CD14-positive monocyte (primary cell): Measurements from ENCODE around the gene CCS. TPM values are rescaled to one million over a fixed set of nuclear protein-coding genes. Genes with fewer than 3 reads are reported as not detected.
A peak's percentile ranks its signal among the peaks of the same experiment; 100 is the strongest.

Experiments
- DNase-seq, 3 donors: peaks; one replicate each; pipeline ENCODE4 v3.0.0-alpha.2; 2011 to 2022
- H2AFZ ChIP-seq: 2 replicates; pipeline ENCODE4 v1.6.0; 2012; ENCODE audit warnings: mild to moderate bottlenecking, low read depth, low read length, inconsistent platforms; ENCODE audit not compliant: insufficient read depth, poor library complexity, severe bottlenecking
- H3K27ac ChIP-seq, 2 donors: 1 replicate in 1 of 2; 2 replicates in 1 of 2; pipeline ENCODE4 v1.5.1; 2012 to 2013; ENCODE audit warnings: low read length in 2 of 2, control low read depth in 1 of 2, inconsistent platforms in 1 of 2, low read depth in 1 of 2, mild to moderate bottlenecking in 1 of 2
- H3K27me3 ChIP-seq, 2 donors: one replicate each; pipeline versions ENCODE4 v1.6.0 to v1.6.1; 2011 to 2013; ENCODE audit warnings: low read length in 2 of 2; ENCODE audit not compliant: control insufficient read depth in 2 of 2, insufficient read depth in 2 of 2
- H3K36me3 ChIP-seq, 2 donors: replicated peaks in 1 of 2; 1 replicate in 1 of 2; 2 replicates in 1 of 2; pipeline versions ENCODE4 v1.5.1 to v1.6.1; 2012 to 2013; ENCODE audit warnings: low read length in 2 of 2, control low read depth in 1 of 2, inconsistent platforms in 1 of 2, mild to moderate bottlenecking in 1 of 2; ENCODE audit not compliant: insufficient read depth in 2 of 2, control insufficient read depth in 1 of 2
- H3K4me1 ChIP-seq, 2 donors: 1 replicate in 1 of 2; 2 replicates in 1 of 2; pipeline versions ENCODE4 v1.5.1 to v1.6.1; 2012 to 2013; ENCODE audit warnings: low read length in 2 of 2, control low read depth in 1 of 2, inconsistent platforms in 1 of 2, mild to moderate bottlenecking in 1 of 2, moderate library complexity in 1 of 2; ENCODE audit not compliant: insufficient read depth in 2 of 2, control insufficient read depth in 1 of 2
- H3K4me2 ChIP-seq: replicated peaks from 2 replicates; pipeline ENCODE3; 2012; ENCODE audit warnings: low read length, moderate library complexity, mild to moderate bottlenecking; ENCODE audit not compliant: poor library complexity, severe bottlenecking; ENCODE audit errors: extremely low read depth
- H3K4me3 ChIP-seq, 3 experiments: fragments of 200-600 bp in 1 of 3; sonication (generic) in 1 of 3; replicated peaks in 1 of 3; 1 replicate in 2 of 3; 2 replicates in 1 of 3; pipeline ENCODE4 v1.5.1; 2011 to 2013; ENCODE audit warnings: low read length in 3 of 3, mild to moderate bottlenecking in 3 of 3, control low read depth in 2 of 3, low read depth in 2 of 3, inconsistent platforms in 1 of 3, moderate library complexity in 1 of 3
- H3K79me2 ChIP-seq: 2 replicates; pipeline ENCODE4 v1.6.0; 2012; ENCODE audit warnings: mild to moderate bottlenecking, control low read depth, inconsistent platforms, low read length, moderate library complexity; ENCODE audit not compliant: insufficient read depth
- H3K9ac ChIP-seq: 2 replicates; pipeline ENCODE4 v1.6.0; 2017; ENCODE audit warnings: low read length, mild to moderate bottlenecking; ENCODE audit not compliant: insufficient read depth, poor library complexity, severe bottlenecking
- H3K9me3 ChIP-seq, 2 donors: replicated peaks in 1 of 2; 1 replicate in 1 of 2; 2 replicates in 1 of 2; pipeline versions ENCODE4 v1.5.1 to v1.6.1; 2012 to 2013; ENCODE audit warnings: low read length in 2 of 2, control low read depth in 1 of 2; ENCODE audit not compliant: control insufficient read depth in 1 of 2, insufficient read depth in 1 of 2
- H4K20me1 ChIP-seq: 2 replicates; pipeline ENCODE4 v1.6.0; 2012; ENCODE audit warnings: mild to moderate bottlenecking, low read length, control low read depth, moderate library complexity; ENCODE audit not compliant: insufficient read depth
- H3K27ac Mint-ChIP-seq, 7 donors: one replicate each; pipeline ENCODE4 v1.8.0; 2020; ENCODE audit warnings: mild to moderate bottlenecking in 7 of 7, mixed read lengths in 7 of 7, moderate library complexity in 6 of 7, inconsistent platforms in 2 of 7
- H3K27me3 Mint-ChIP-seq, 3 donors: one replicate each; pipeline ENCODE4 v1.8.0; 2021 to 2022; ENCODE audit warnings: low read depth in 3 of 3, mild to moderate bottlenecking in 3 of 3, mixed read lengths in 3 of 3, moderate library complexity in 3 of 3, inconsistent platforms in 1 of 3
- H3K36me3 Mint-ChIP-seq, 2 donors: one replicate each; pipeline ENCODE4 v1.8.0; 2020; ENCODE audit warnings: mixed read lengths in 2 of 2, inconsistent platforms in 1 of 2, mild to moderate bottlenecking in 1 of 2
- H3K4me1 Mint-ChIP-seq: one replicate; pipeline ENCODE4 v1.8.0; 2020; ENCODE audit warnings: mild to moderate bottlenecking, mixed read lengths
- H3K4me3 Mint-ChIP-seq, 2 donors: one replicate each; pipeline ENCODE4 v1.8.0; 2020; ENCODE audit warnings: mild to moderate bottlenecking in 2 of 2, mixed read lengths in 2 of 2, moderate library complexity in 1 of 2
- H3K9me3 Mint-ChIP-seq, 7 donors: one replicate each; pipeline ENCODE4 v1.8.0; 2020 to 2022; ENCODE audit warnings: mixed read lengths in 7 of 7, mild to moderate bottlenecking in 6 of 7, moderate library complexity in 6 of 7, inconsistent platforms in 2 of 7
- WGBS: methylation state at CpG from one replicate; pipeline ENCODE4 v1.1.5; 2013; ENCODE audit warnings: missing lambda C conversion rate; ENCODE audit not compliant: insufficient coverage; 5-methylcytosine and 5-hydroxymethylcytosine counted together
- intact Hi-C, 2 donors: fragments of 100-400 bp; cut with micrococcal nuclease; formaldehyde crosslinking; loops; one replicate each; pipeline versions ENCODE4 v1.15.0 to v1.15.1; 2023
- polyA plus RNA-seq, 3 donors: library from polyadenylated mRNA; depleted of rRNA in 1 of 3; unstranded in 2 of 3; stranded (reverse) in 1 of 3; fragments of 300-500 nt in 2 of 3; fragments of >200 nt in 1 of 3; fragmentation: Illumina TruSeq in 2 of 3; gene quantifications; 1 replicate in 2 of 3; 2 replicates in 1 of 3; pipeline ENCODE4 v1.2.3, GENCODE V29; 2012 to 2021
- TF ChIP-seq, protein P1 (sequence below): fragments of 200-600 bp; IDR thresholded peaks from one replicate; pipeline ENCODE4 v1.8.0; 2022; ENCODE audit warnings: antibody characterized with exemption, mild to moderate bottlenecking

The CCS gene
- polyA plus RNA-seq, 3 donors = 26.9 to 67.9 (median 37.0) TPM

- Histone ChIP-seq H3K79me2 (peaks cover 11% of the 10 kb centered on the region), H2AFZ (peak overlapping the region; percentile 96), H3K27me3 (peaks cover 0 to 18% of the 10 kb centered on the region in 2 donors), H3K9ac (no peak overlapping the region), H3K4me2 (peak overlapping the region; percentile 96), H3K9me3 (no peaks in the 10 kb centered on the region), H3K36me3 (peaks cover 6 to 8% of the 10 kb centered on the region in 2 donors), H4K20me1 (no peaks in the 10 kb centered on the region), H3K4me3 (peak overlapping the region in 1 of 3 experiments; percentile 92), H3K4me1 (peaks cover 35 to 45% of the 10 kb centered on the region in 2 donors), H3K27ac (no peak overlapping the region)
- 53% methylated on average over 16 of the region's 18 CpGs for WGBS
- TF ChIP-seq, protein P1, sequence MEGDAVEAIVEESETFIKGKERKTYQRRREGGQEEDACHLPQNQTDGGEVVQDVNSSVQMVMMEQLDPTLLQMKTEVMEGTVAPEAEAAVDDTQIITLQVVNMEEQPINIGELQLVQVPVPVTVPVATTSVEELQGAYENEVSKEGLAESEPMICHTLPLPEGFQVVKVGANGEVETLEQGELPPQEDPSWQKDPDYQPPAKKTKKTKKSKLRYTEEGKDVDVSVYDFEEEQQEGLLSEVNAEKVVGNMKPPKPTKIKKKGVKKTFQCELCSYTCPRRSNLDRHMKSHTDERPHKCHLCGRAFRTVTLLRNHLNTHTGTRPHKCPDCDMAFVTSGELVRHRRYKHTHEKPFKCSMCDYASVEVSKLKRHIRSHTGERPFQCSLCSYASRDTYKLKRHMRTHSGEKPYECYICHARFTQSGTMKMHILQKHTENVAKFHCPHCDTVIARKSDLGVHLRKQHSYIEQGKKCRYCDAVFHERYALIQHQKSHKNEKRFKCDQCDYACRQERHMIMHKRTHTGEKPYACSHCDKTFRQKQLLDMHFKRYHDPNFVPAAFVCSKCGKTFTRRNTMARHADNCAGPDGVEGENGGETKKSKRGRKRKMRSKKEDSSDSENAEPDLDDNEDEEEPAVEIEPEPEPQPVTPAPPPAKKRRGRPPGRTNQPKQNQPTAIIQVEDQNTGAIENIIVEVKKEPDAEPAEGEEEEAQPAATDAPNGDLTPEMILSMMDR = no peak
- Mint-ChIP-seq H3K27me3 (peaks cover 16 to 31% (median 23%) of the 10 kb centered on the region in 3 donors), H3K4me1 (peaks cover 36% of the 10 kb centered on the region), H3K9me3 (peaks cover 0 to 2% (median 0%) of the 10 kb centered on the region in 7 donors), H3K4me3 (peak overlapping the region; percentile 81 to 85), H3K36me3 (peaks cover 13 to 14% of the 10 kb centered on the region in 2 donors), H3K27ac (no peak overlapping the region)
- no peak for DNase-seq
- intact Hi-C loops = no loop called here
Measured at GRCh38 chr11:66546966-66547661, 45.9 kb upstream of the CCS start.

DNA sequence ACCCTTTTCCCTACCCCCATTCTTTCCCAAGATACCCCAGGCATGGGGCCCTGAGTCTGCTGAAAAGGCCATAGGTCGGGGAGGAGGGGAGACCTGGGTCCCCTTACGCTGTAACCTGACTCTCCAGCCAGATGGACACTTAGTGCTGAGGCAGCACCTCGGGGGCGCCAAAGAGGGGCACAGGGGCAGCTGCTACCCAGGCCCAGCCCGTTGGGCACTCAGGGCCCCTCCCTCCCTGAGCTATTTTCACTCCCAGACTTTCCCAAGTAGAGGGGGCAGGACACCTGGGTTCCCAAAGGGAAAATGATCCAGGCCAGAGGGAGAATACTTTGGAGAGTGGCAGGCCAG lies 45.3 kb upstream of the CCS start:
- Mint-ChIP-seq H3K27ac (no peak overlapping the region), H3K4me3 (no peak overlapping the region), H3K27me3 (peaks cover 14 to 31% (median 23%) of the 10 kb centered on the region in 3 donors), H3K36me3 (peaks cover 8 to 9% of the 10 kb centered on the region in 2 donors), H3K4me1 (peaks cover 31% of the 10 kb centered on the region), H3K9me3 (peaks cover 0 to 2% (median 0%) of the 10 kb centered on the region in 7 donors)
- no peak overlapping the region for H3K9ac ChIP-seq
- no peak overlapping the region for H3K27ac ChIP-seq
- no peaks in the 10 kb centered on the region for H4K20me1 ChIP-seq
- no peak overlapping the region for H3K4me2 ChIP-seq
- H2AFZ ChIP-seq = no peak overlapping the region
- TF ChIP-seq, protein P1 = no peak
- intact Hi-C loops = no loop called here
- 95% methylated on average over 2 of the region's 5 CpGs for WGBS
- no peak for DNase-seq
- peaks cover 11% of the 10 kb centered on the region for H3K79me2 ChIP-seq
- no peak overlapping the region for H3K4me3 ChIP-seq
- peaks cover 32 to 42% of the 10 kb centered on the region in 2 donors for H3K4me1 ChIP-seq
- H3K36me3 ChIP-seq = peaks cover under 1 to 3% of the 10 kb centered on the region in 2 donors
- H3K9me3 ChIP-seq = no peaks in the 10 kb centered on the region
- peaks cover 0 to 18% of the 10 kb centered on the region in 2 donors for H3K27me3 ChIP-seq
